ENCODE measurements around the gene LEKR1.

Gene LEKR1

GRCh38 chr3:157051591-157051990 is 225.4 kb downstream of the LEKR1 start:
- H2AFZ ChIP-seq (ENCODE audit: low read depth, low read length): 0 out of 2 replicates have a peak overlapping the region, but pooled peaks have one; percentile 48
- no peak overlapping the region for H3K9ac ChIP-seq (ENCODE audit: low read length)
- H3K79me2 ChIP-seq (ENCODE audit: low read length): no peaks in the 10 kb centered on the region
- H3K4me3 ChIP-seq (ENCODE audit: low read length): no peak overlapping the region
- H3K9me3 ChIP-seq (ENCODE audit: insufficient read depth, low read length): no peaks in the 10 kb centered on the region; the same call in 1 of the 2 replicates
- H3K4me1 ChIP-seq (ENCODE audit: low read length): peaks cover 29% of the 10 kb centered on the region
- H3K27ac ChIP-seq (ENCODE audit: low read length): no peak overlapping the region
- no peaks in the 10 kb centered on the region for H4K20me1 ChIP-seq (ENCODE audit: insufficient read depth, low read length)
- H3K27me3 ChIP-seq (ENCODE audit: low read depth, low read length): no peaks in the 10 kb centered on the region
- no peak overlapping the region for H3K4me2 ChIP-seq (ENCODE audit: low read length)
- TF ChIP-seq EZH2phosphoT487 (IDR thresholded peaks at IDR 0.05; ENCODE audit: low read depth): no peak
- no peaks in the 10 kb centered on the region for H3K36me3 ChIP-seq (replicated peaks; ENCODE audit: low read depth, low read length)

GRCh38 chr3:157056035-157056434 is 229.9 kb downstream of the LEKR1 start:
- Histone ChIP-seq H3K4me2 (ENCODE audit: low read length) (no peak overlapping the region), H3K4me1 (ENCODE audit: low read length) (peaks cover 48% of the 10 kb centered on the region), H3K27me3 (ENCODE audit: low read depth, low read length) (no peaks in the 10 kb centered on the region), H4K20me1 (ENCODE audit: insufficient read depth, low read length) (no peaks in the 10 kb centered on the region), H3K79me2 (ENCODE audit: low read length) (no peaks in the 10 kb centered on the region), H3K9me3 (ENCODE audit: insufficient read depth, low read length) (no peaks in the 10 kb centered on the region), H3K4me3 (ENCODE audit: low read length) (no peak overlapping the region), H3K27ac (ENCODE audit: low read length) (no peak overlapping the region), H2AFZ (ENCODE audit: low read depth, low read length) (no peak overlapping the region), H3K36me3 (replicated peaks; ENCODE audit: low read depth, low read length) (peaks cover 3% of the 10 kb centered on the region), H3K9ac (ENCODE audit: low read length) (no peak overlapping the region)
- no peak for TF ChIP-seq CTCF (IDR thresholded peaks at IDR 0.05; ENCODE audit: low read depth, low read length)

- H3K4me2 ChIP-seq (ENCODE audit: low read length): peak overlapping the region; percentile 81
- peak overlapping the region; percentile 68 for H3K4me3 ChIP-seq (ENCODE audit: low read length)
- no peaks in the 10 kb centered on the region for H3K9me3 ChIP-seq (ENCODE audit: insufficient read depth, low read length)
- no peaks in the 10 kb centered on the region for H3K79me2 ChIP-seq (ENCODE audit: low read length)
- H3K9ac ChIP-seq (ENCODE audit: low read length): peak overlapping the region; percentile 90
- peaks cover 17% of the 10 kb centered on the region for H3K36me3 ChIP-seq (replicated peaks; ENCODE audit: low read depth, low read length)
- no peaks in the 10 kb centered on the region for H4K20me1 ChIP-seq (ENCODE audit: insufficient read depth, low read length)
- H3K27ac ChIP-seq (ENCODE audit: low read length): peak overlapping the region; percentile 96
- no peaks in the 10 kb centered on the region for H3K27me3 ChIP-seq (ENCODE audit: low read depth, low read length)
- TF ChIP-seq CTCF (IDR thresholded peaks at IDR 0.05; ENCODE audit: low read depth, low read length) (no peak), EZH2phosphoT487 (IDR thresholded peaks at IDR 0.05; ENCODE audit: low read depth) (no peak)
- H2AFZ ChIP-seq (ENCODE audit: low read depth, low read length): peak overlapping the region; percentile 67
- H3K4me1 ChIP-seq (ENCODE audit: low read length): peaks cover 61% of the 10 kb centered on the region
Measured at GRCh38 chr3:157058392-157059071, 232.4 kb downstream of the LEKR1 start.

GRCh38 chr3:157059181-157059580 is 233.0 kb downstream of the LEKR1 start:
- peak overlapping the region; percentile 68 for H3K4me3 ChIP-seq (ENCODE audit: low read length)
- H4K20me1 ChIP-seq (ENCODE audit: insufficient read depth, low read length): no peaks in the 10 kb centered on the region
- H3K9me3 ChIP-seq (ENCODE audit: insufficient read depth, low read length): no peaks in the 10 kb centered on the region
- TF ChIP-seq EZH2phosphoT487 (IDR thresholded peaks at IDR 0.05; ENCODE audit: low read depth) (no peak), CTCF (IDR thresholded peaks at IDR 0.05; ENCODE audit: low read depth, low read length) (no peak)
- H3K79me2 ChIP-seq (ENCODE audit: low read length): no peaks in the 10 kb centered on the region
- H3K36me3 ChIP-seq (replicated peaks; ENCODE audit: low read depth, low read length): peaks cover 17% of the 10 kb centered on the region
- peaks cover 68% of the 10 kb centered on the region for H3K4me1 ChIP-seq (ENCODE audit: low read length)
- H3K4me2 ChIP-seq (ENCODE audit: low read length): peak overlapping the region; percentile 81
- H3K9ac ChIP-seq (ENCODE audit: low read length): peak overlapping the region; percentile 90
- H2AFZ ChIP-seq (ENCODE audit: low read depth, low read length): no peak overlapping the region
- H3K27ac ChIP-seq (ENCODE audit: low read length): peak overlapping the region; percentile 96
- no peaks in the 10 kb centered on the region for H3K27me3 ChIP-seq (ENCODE audit: low read depth, low read length)

All from OCI-LY3 (cell line).